Muscle of leg (tissue), 11 donors: ENCODE data around the gene CLCN2. TPM values are rescaled to one million over a fixed set of nuclear protein-coding genes. Genes with fewer than 3 reads are reported as not detected.

Source experiments
- DNase-seq: peaks from one replicate; pipeline ENCODE4 v3.0.0; 2013
- H3K27ac ChIP-seq: one replicate; pipeline ENCODE4 v1.5.1; 2013; ENCODE audit warnings: mild to moderate bottlenecking, low read length, control low read depth
- H3K27me3 ChIP-seq: one replicate; pipeline ENCODE4 v1.6.1; 2013; ENCODE audit warnings: low read length; ENCODE audit not compliant: control insufficient read depth, insufficient read depth
- H3K36me3 ChIP-seq: one replicate; pipeline ENCODE4 v1.6.1; 2013; ENCODE audit warnings: low read length; ENCODE audit not compliant: control insufficient read depth, insufficient read depth
- H3K4me1 ChIP-seq: one replicate; pipeline ENCODE4 v1.6.1; 2013; ENCODE audit warnings: low read length; ENCODE audit not compliant: control insufficient read depth, insufficient read depth
- H3K4me3 ChIP-seq: one replicate; pipeline ENCODE4 v1.5.1; 2013; ENCODE audit warnings: low read length, control low read depth
- H3K9me3 ChIP-seq: replicated peaks from 2 replicates; pipeline ENCODE4 v1.6.1; 2013; ENCODE audit warnings: low read depth, low read length; ENCODE audit not compliant: control insufficient read depth
- WGBS: methylation state at CpG from one replicate; pipeline ENCODE4 v1.1.5; 2013; ENCODE audit warnings: missing lambda C conversion rate; ENCODE audit not compliant: insufficient coverage; 5-methylcytosine and 5-hydroxymethylcytosine counted together
- polyA plus RNA-seq, 8 donors: library from polyadenylated mRNA; unstranded; fragments of 120-200 nt; gene quantifications; one replicate each; pipeline versions ENCODE4 v1.2.1 to v1.2.3, GENCODE V29; 2013; ENCODE audit warnings: inconsistent platforms in 1 of 8, low replicate concordance in 1 of 8; ENCODE audit not compliant: insufficient read length in 8 of 8, insufficient read depth in 1 of 8
- total RNA-seq: library from RNA; stranded (reverse); fragments of 120-200 nt; gene quantifications from one replicate; pipeline ENCODE4 v1.2.4, GENCODE V29; 2013

The CLCN2 gene
- total and polyA plus RNA-seq, 9 donors, result 2.5 to 5.3 (median 3.9) TPM

DNA sequence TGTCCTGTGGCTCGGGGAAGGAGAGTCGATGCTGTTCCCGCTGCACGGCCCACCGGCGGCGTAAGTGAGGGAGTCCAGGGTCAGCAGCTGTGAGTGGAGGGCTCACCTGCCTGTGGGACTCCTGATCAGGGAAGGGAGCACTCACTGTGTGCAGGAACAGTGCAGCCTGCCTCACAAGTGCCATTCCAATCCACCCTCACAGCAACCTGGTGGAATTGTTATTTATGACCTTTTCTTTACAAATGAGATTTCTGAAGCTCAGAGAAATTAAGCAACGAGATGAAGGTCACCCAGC, 27.5 kb upstream of the CLCN2 start:
- WGBS, result 93% methylated on average over 6 of the region's 8 CpGs
- Histone ChIP-seq H3K27ac (no peak overlapping the region), H3K4me3 (no peak overlapping the region), H3K9me3 (no peaks in the 10 kb centered on the region), H3K36me3 (peaks cover 44% of the 10 kb centered on the region), H3K27me3 (no peaks in the 10 kb centered on the region), H3K4me1 (no peaks in the 10 kb centered on the region)
- DNase-seq, result no peak

DNA sequence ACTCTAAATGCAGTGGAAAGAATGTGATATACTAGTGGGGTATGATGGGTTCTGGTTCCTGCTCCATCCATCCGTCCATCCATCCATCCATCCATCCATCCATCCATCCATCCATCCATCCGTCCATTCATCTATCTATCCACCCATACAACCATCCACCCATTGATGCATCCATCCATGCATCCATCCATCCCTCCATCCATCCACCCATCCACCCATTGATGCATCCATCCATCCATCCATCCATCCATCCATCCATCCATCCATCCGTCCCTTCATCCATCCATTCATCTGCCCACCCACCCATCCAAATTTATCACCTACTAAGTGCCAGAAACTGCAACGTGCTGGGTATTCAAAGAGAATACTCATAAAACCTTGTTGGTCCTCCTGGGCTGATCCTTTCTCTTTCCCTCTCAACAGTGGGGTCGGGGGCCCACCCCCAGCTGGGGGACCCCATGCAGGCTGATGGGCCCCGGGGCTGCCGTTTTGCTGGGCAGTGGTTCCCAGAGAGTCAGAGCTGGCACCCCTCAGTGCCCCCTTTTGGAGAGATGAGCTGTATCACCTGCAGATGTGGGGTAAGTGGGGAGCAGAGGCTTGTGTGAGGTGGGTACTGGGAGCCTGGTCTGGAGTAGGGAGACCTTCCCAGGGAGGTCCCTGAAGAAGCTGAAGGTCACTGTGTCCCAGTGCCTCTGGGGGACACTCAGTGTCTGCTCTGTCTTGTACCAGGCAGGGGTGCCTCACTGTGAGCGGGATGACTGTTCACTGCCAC, 26.9 kb upstream of the CLCN2 start:
- peaks cover 46% of the 10 kb centered on the region for H3K36me3 ChIP-seq
- no peaks in the 10 kb centered on the region for H3K27me3 ChIP-seq
- no peaks in the 10 kb centered on the region for H3K9me3 ChIP-seq
- DNase-seq, result no peak
- no peak overlapping the region for H3K27ac ChIP-seq
- H3K4me3 ChIP-seq, result no peak overlapping the region
- 67% methylated on average over 8 of the region's 8 CpGs for WGBS
- H3K4me1 ChIP-seq, result no peaks in the 10 kb centered on the region

DNA sequence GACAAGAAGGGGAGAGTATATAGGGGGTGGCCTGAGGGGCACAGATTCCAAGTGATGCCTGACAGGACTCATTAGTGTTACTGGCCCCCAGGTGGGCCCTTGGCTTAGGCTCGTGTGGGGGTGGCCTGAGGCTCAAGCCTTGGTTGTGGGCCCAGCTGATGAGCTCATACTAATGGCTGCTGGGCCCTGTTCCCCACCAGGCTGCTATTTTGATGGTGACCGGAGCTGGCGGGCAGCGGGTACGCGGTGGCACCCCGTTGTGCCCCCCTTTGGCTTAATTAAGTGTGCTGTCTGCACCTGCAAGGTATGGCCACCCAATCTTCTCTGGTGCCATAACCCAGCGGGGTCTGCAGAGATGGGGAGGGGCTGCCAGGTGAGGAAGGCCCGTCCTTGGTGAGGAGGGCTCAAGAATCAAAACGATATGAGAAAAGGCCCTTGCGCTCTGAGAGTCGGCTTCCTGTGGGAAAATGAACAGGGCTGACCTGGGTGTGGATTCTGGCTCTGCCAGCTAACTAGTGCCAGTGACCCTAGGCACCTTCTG, 25.8 kb upstream of the CLCN2 start:
- H3K4me3 ChIP-seq, result no peak overlapping the region
- no peak for DNase-seq
- H3K27ac ChIP-seq, result no peak overlapping the region
- H3K36me3 ChIP-seq, result peaks cover 57% of the 10 kb centered on the region
- H3K4me1 ChIP-seq, result no peaks in the 10 kb centered on the region
- no peaks in the 10 kb centered on the region for H3K9me3 ChIP-seq
- WGBS, result 84% methylated on average over 10 of the region's 12 CpGs
- H3K27me3 ChIP-seq, result peaks cover 2% of the 10 kb centered on the region

DNA sequence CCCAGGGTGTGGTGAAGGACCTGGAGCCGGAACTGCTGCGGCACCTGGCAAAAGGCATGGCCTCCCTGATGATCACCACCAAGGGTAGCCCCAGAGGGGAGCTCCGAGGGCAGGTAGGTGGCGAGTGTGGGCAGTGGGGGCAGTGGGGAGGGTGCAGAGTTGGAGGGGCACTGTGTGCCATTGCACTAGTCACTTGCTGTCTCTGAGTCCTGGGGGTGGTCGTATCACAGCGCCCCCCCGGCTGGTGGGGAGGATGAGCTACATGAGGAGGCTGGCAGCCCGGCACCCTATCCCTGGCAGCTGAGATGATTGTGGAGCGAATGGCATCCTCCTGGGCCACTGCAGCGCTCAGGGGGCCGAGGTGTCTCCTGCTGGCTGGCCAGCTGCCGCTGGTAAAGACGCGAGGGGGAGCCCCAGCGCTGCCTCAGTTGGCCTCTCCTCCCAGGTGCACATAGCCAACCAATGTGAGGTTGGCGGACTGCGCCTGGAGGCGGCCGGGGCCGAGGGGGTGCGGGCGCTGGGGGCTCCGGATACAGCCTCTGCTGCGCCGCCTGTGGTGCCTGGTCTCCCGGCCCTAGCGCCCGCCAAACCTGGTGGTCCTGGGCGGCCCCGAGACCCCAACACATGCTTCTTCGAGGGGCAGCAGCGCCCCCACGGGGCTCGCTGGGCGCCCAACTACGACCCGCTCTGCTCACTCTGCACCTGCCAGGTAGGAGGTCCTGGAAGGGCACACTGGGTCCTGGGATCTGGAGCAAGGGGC, 24.8 kb upstream of the CLCN2 start:
- H3K27me3 ChIP-seq, result peaks cover 10% of the 10 kb centered on the region
- DNase-seq, result no peak
- H3K36me3 ChIP-seq, result peaks cover 61% of the 10 kb centered on the region
- H3K27ac ChIP-seq, result no peak overlapping the region
- H3K9me3 ChIP-seq, result no peaks in the 10 kb centered on the region
- WGBS, result 48% methylated on average over 29 of the region's 37 CpGs
- no peak overlapping the region for H3K4me3 ChIP-seq
- peaks cover 8% of the 10 kb centered on the region for H3K4me1 ChIP-seq

DNA sequence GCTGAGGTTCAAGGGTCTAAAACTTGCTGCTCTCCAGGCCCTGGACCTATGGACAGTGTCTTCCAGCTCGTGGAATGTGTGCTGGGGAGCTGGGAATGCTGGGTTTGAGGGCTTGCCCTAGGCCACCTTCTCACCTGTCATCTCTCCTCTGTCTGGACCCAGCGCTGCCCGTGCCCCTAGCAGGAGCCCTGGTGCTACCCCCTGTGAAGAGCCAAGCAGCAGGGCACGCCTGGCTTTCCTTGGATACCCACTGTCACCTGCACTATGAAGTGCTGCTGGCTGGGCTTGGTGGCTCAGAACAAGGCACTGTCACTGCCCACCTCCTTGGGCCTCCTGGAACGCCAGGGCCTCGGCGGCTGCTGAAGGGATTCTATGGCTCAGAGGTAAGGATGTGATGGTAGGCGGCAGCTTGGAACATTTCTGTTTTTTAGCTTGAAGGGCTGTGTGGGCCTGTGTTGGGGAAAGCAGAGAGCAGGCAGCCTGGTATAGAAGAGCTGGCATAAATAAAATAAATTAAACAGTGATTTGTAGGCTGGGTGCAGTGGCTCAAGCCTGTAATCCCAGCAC, 23.5 kb upstream of the CLCN2 start:
- peaks cover 61% of the 10 kb centered on the region for H3K36me3 ChIP-seq
- H3K27me3 ChIP-seq, result peaks cover 16% of the 10 kb centered on the region
- no peaks in the 10 kb centered on the region for H3K9me3 ChIP-seq
- H3K27ac ChIP-seq, result no peak overlapping the region
- H3K4me1 ChIP-seq, result peaks cover 14% of the 10 kb centered on the region
- 82% methylated on average over 7 of the region's 8 CpGs for WGBS
- DNase-seq, result no peak
- H3K4me3 ChIP-seq, result no peak overlapping the region

DNA sequence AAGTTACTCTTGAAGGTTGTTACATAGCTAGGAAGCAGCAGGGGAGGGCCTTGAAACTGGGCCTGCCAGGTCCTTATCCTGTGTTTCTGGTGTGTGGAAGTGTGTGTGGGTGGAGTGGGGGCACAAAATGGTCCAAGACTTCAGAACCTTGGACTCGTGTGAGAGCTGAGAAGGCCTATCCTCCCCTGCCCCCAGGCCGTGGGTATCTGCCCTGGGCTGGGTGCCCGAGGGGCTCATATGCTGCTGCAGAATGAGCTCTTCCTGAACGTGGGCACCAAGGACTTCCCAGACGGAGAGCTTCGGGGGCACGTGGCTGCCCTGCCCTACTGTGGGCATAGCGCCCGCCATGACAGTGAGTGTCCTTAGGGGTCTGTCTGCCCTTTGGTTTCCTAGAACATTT, 22.9 kb upstream of the CLCN2 start:
- H3K36me3 ChIP-seq, result peaks cover 58% of the 10 kb centered on the region
- no peak overlapping the region for H3K27ac ChIP-seq
- no peaks in the 10 kb centered on the region for H3K9me3 ChIP-seq
- 78% methylated on average over 9 of the region's 9 CpGs for WGBS
- DNase-seq, result no peak
- H3K27me3 ChIP-seq, result peaks cover 16% of the 10 kb centered on the region
- H3K4me3 ChIP-seq, result no peak overlapping the region
- peaks cover 17% of the 10 kb centered on the region for H3K4me1 ChIP-seq

DNA sequence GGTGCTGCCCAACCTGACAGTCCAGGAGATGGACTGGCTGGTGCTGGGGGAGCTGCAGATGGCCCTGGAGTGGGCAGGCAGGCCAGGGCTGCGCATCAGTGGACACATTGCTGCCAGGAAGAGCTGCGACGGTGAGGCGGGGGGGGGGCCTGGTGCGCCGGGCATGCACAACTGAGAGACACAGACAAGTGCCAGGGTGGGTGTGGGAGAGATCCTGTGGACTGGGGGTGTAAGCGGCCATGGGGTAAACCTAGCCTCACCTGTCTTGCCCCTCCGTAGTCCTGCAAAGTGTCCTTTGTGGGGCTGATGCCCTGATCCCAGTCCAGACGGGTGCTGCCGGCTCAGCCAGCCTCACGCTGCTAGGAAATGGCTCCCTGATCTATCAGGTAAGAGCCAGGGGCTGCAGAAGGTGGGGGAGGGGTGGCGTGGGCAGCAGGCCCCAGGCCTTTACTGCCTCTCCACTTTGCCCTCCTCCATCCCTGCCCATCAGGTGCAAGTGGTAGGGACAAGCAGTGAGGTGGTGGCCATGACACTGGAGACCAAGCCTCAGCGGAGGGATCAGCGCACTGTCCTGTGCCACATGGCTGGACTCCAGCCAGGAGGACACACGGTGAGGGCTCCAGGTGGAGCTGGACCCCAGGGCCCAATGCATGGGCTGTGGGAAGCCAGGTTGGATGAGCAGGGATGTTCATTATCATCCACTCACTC, 21.8 kb upstream of the CLCN2 start:
- Histone ChIP-seq H3K27ac (no peak overlapping the region), H3K4me1 (peaks cover 28% of the 10 kb centered on the region), H3K27me3 (peaks cover 16% of the 10 kb centered on the region), H3K9me3 (no peaks in the 10 kb centered on the region), H3K36me3 (peaks cover 49% of the 10 kb centered on the region), H3K4me3 (no peak overlapping the region)
- 86% methylated on average over 8 of the region's 15 CpGs for whole genome bisulfite sequencing
- DNase-seq, result no peak

DNA sequence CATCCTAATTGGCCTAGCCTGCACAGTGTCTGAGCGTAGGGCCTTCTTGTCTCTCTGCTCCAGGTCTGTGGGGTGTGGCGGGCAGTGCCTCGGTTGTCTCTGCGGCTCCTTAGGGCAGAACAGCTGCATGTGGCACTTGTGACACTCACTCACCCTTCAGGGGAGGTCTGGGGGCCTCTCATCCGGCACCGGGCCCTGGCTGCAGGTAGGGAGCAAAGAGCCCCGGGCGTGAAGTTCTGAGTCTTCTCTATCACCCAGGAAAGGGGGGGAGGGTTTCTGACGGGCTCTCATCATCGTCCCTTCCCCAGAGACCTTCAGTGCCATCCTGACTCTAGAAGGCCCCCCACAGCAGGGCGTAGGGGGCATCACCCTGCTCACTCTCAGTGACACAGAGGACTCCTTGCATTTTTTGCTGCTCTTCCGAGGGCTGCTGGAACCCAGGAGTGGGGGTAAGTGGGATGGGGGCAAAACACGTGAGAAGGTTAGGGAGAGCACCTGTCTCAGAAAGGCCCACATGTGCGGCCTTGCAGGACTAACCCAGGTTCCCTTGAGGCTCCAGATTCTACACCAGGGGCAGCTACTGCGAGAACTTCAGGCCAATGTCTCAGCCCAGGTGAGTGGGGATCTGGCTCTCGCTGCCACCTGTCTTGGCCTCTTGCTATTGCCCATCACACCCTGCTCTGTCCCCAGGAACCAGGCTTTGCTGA, 21.1 kb upstream of the CLCN2 start:
- H3K27ac ChIP-seq, result no peak overlapping the region
- H3K4me1 ChIP-seq, result peaks cover 35% of the 10 kb centered on the region
- H3K4me3 ChIP-seq, result no peak overlapping the region
- H3K9me3 ChIP-seq, result no peaks in the 10 kb centered on the region
- peaks cover 17% of the 10 kb centered on the region for H3K27me3 ChIP-seq
- 88% methylated on average over 6 of the region's 16 CpGs for WGBS
- peaks cover 43% of the 10 kb centered on the region for H3K36me3 ChIP-seq
- no peak for DNase-seq

DNA sequence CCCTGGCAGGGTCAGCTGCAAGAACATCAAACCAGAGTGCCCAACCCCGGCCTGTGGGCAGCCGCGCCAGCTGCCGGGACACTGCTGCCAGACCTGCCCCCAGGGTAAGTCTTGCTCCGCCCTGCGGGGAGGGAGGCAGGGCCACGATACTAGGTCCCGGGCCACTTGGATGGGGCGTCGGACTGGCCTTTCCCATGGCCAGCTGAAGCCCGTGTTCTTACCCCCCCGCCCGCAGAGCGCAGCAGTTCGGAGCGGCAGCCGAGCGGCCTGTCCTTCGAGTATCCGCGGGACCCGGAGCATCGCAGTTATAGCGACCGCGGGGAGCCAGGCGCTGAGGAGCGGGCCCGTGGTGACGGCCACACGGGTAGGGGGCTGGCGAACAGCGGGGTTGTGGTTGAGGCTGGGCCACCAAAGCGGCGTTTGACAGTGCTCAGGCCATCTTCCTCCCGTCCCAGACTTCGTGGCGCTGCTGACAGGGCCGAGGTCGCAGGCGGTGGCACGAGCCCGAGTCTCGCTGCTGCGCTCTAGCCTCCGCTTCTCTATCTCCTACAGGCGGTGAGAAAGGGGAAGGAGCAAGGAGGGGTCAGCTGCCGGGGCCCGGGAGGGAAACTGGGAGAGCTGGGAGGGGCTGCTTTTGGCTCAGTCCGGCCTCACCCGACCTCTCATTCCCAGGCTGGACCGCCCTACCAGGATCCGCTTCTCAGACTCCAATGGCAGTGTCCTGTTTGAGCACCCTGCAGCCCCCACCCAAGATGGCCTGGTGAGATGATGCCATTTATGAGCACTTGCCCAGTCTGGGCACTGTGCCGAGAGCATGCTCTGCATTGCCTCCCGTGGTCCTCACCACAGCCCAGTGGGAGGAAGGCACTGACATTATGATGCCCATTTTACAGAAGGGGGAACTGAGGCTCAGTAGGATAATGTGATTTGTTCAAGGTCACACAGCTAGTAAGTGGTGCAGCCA, 20.1 kb upstream of the CLCN2 start:
- WGBS, result 16% methylated on average over 33 of the region's 55 CpGs
- no peak for DNase-seq
- H3K4me1 ChIP-seq, result peaks cover 39% of the 10 kb centered on the region
- H3K27me3 ChIP-seq, result peaks cover 19% of the 10 kb centered on the region
- no peaks in the 10 kb centered on the region for H3K9me3 ChIP-seq
- peak overlapping the region; percentile 37 for H3K4me3 ChIP-seq
- no peak overlapping the region for H3K27ac ChIP-seq
- H3K36me3 ChIP-seq, result peaks cover 33% of the 10 kb centered on the region
